ENCODE measurements around the gene TXNDC8.

Gene TXNDC8

DNA sequence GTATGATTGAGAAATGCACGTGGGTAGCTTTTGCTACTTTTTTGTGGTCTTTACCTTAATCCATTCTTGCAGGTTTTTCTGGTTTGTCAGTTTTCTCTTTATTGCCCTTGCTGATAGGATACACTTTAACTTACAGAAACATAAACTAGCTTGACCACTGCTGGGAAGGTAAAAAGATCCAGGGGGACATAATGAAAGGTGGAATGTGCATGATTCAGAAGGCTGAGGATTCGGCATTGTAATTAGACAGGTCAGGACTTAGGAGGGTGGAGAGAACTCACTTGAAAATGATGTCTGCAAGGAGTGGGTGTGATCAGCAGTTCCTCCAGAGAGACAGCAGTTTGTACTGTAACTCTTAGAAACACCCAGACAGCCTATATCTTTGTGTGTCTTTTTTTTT lies 19.8 kb upstream of the TXNDC8 start:
- H3K4me2 ChIP-seq (ENCODE audit: low read length), result no peak overlapping the region
- no peaks in the 10 kb centered on the region for H3K79me2 ChIP-seq (ENCODE audit: insufficient read depth, low read length)
- no peaks in the 10 kb centered on the region for H3K27me3 ChIP-seq (ENCODE audit: insufficient read depth, low read length)
- TF ChIP-seq, protein P1, sequence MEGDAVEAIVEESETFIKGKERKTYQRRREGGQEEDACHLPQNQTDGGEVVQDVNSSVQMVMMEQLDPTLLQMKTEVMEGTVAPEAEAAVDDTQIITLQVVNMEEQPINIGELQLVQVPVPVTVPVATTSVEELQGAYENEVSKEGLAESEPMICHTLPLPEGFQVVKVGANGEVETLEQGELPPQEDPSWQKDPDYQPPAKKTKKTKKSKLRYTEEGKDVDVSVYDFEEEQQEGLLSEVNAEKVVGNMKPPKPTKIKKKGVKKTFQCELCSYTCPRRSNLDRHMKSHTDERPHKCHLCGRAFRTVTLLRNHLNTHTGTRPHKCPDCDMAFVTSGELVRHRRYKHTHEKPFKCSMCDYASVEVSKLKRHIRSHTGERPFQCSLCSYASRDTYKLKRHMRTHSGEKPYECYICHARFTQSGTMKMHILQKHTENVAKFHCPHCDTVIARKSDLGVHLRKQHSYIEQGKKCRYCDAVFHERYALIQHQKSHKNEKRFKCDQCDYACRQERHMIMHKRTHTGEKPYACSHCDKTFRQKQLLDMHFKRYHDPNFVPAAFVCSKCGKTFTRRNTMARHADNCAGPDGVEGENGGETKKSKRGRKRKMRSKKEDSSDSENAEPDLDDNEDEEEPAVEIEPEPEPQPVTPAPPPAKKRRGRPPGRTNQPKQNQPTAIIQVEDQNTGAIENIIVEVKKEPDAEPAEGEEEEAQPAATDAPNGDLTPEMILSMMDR (IDR thresholded peaks at IDR 0.05; ENCODE audit: low read length), result no peak
- no peak for TF ChIP-seq EZH2 (IDR thresholded peaks at IDR 0.05; ENCODE audit: borderline replicate concordance, low read length)
- no peaks in the 10 kb centered on the region for H3K4me1 ChIP-seq (ENCODE audit: insufficient read depth, low read length, severe bottlenecking)
- no peaks in the 10 kb centered on the region for H3F3A ChIP-seq (ENCODE audit: insufficient read depth, low read length)
- H3K4me3 ChIP-seq (ENCODE audit: low read depth, low read length, poor library complexity, severe bottlenecking), result no peak overlapping the region
- no peak overlapping the region for H3K27ac ChIP-seq (ENCODE audit: low read depth, low read length, poor library complexity, severe bottlenecking)
- no peak overlapping the region for H3K9ac ChIP-seq (ENCODE audit: low read length)
- H3K9me3 ChIP-seq (ENCODE audit: low read length), result no peaks in the 10 kb centered on the region
- no peaks in the 10 kb centered on the region for H3K9me2 ChIP-seq (ENCODE audit: low read depth, low read length)
- H2AFZ ChIP-seq (ENCODE audit: low read length), result no peak overlapping the region
- H3K36me3 ChIP-seq (ENCODE audit: insufficient read depth, low read length), result no peaks in the 10 kb centered on the region
- H4K20me1 ChIP-seq (ENCODE audit: insufficient read depth, low read length), result no peaks in the 10 kb centered on the region

DNA sequence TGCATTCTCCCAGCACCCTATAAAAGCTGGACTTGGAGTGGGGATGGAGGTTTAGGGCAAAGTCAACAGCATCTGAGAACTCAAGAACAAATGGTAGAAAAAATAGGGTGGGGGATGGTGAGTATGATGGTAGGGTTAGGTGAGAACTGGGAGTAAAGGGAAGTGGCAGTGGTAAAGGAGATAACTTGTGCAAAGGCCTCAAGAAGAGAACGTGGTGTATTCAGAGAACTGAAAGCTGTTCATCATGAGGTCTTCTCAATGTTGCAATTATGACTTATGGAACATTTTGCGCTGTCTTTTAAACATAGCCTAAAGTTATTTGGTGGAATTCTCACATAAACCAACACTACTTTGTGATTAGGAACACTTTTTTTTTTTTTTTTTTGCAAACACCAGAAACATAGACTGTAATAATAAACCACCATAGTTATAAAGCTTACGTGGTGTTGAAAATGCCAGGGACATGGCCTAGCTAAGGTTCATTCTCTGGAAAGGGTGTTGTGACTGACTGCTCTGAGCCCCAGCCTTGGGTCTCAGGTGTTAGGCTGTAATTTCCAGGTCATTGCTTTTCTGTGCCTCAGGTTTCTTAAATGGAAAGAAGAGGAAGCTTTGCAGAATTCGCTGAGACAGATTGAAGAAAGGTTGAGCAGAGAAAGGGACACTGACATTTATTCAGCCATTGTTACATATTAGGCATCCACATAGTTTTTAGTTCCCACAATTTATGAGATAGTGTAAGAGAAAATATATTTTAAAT lies 19.2 kb upstream of the TXNDC8 start:
- Histone ChIP-seq H3K9ac (ENCODE audit: low read length) (no peak overlapping the region), H3K9me3 (ENCODE audit: low read length) (no peaks in the 10 kb centered on the region)

DNA sequence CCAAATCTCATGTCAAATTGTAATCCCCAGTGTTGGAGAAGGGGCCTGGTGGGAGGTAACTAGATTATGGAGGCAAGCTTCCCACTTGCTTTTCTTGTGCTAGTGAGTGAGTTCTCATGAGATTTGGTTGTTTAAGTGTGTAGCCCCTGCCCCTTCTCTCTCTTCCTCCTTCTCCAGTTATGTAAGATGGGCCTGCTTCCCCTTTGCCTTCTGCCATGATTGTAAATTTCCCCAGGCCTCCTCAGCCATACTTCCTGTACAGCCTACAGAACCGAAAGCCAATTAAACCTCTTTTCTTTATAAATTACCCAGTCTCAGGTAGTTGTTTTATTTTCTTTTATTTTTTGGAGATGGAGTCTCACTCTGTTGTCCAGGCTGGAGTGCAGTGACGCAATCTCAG lies 18.2 kb upstream of the TXNDC8 start:
- H3F3A ChIP-seq (ENCODE audit: insufficient read depth, low read length), result no peaks in the 10 kb centered on the region
- no peaks in the 10 kb centered on the region for H3K9me3 ChIP-seq (ENCODE audit: low read length)
- no peaks in the 10 kb centered on the region for H3K79me2 ChIP-seq (ENCODE audit: insufficient read depth, low read length)
- H3K9ac ChIP-seq (ENCODE audit: low read length), result no peak overlapping the region
- H3K36me3 ChIP-seq (ENCODE audit: insufficient read depth, low read length), result no peaks in the 10 kb centered on the region
- no peaks in the 10 kb centered on the region for H3K9me2 ChIP-seq (ENCODE audit: low read depth, low read length)
- H3K27ac ChIP-seq (ENCODE audit: low read depth, low read length, poor library complexity, severe bottlenecking), result no peak overlapping the region
- H3K4me1 ChIP-seq (ENCODE audit: insufficient read depth, low read length, severe bottlenecking), result no peaks in the 10 kb centered on the region
- H3K4me3 ChIP-seq (ENCODE audit: low read depth, low read length, poor library complexity, severe bottlenecking), result no peak overlapping the region
- H4K20me1 ChIP-seq (ENCODE audit: insufficient read depth, low read length), result no peaks in the 10 kb centered on the region
- TF ChIP-seq, protein P1 (IDR thresholded peaks at IDR 0.05; ENCODE audit: low read length), result no peak
- no peak for TF ChIP-seq EZH2 (IDR thresholded peaks at IDR 0.05; ENCODE audit: borderline replicate concordance, low read length)
- no peak overlapping the region for H3K4me2 ChIP-seq (ENCODE audit: low read length)
- H3K27me3 ChIP-seq (ENCODE audit: insufficient read depth, low read length), result no peaks in the 10 kb centered on the region
- H2AFZ ChIP-seq (ENCODE audit: low read length), result no peak overlapping the region

More for the DNA sequence above, 19.2 kb upstream of the TXNDC8 start:
- TF ChIP-seq, protein P1 (IDR thresholded peaks at IDR 0.05; ENCODE audit: low read length), result no peak
- no peak for TF ChIP-seq EZH2 (IDR thresholded peaks at IDR 0.05; ENCODE audit: borderline replicate concordance, low read length)
- Histone ChIP-seq H3F3A (ENCODE audit: insufficient read depth, low read length) (no peaks in the 10 kb centered on the region), H3K27me3 (ENCODE audit: insufficient read depth, low read length) (no peaks in the 10 kb centered on the region), H3K4me2 (ENCODE audit: low read length) (no peak overlapping the region), H3K9me2 (ENCODE audit: low read depth, low read length) (no peaks in the 10 kb centered on the region), H2AFZ (ENCODE audit: low read length) (no peak overlapping the region), H3K4me3 (ENCODE audit: low read depth, low read length, poor library complexity, severe bottlenecking) (no peak overlapping the region), H3K4me1 (ENCODE audit: insufficient read depth, low read length, severe bottlenecking) (no peaks in the 10 kb centered on the region), H3K27ac (ENCODE audit: low read depth, low read length, poor library complexity, severe bottlenecking) (no peak overlapping the region), H4K20me1 (ENCODE audit: insufficient read depth, low read length) (no peaks in the 10 kb centered on the region), H3K36me3 (ENCODE audit: insufficient read depth, low read length) (no peaks in the 10 kb centered on the region), H3K79me2 (ENCODE audit: insufficient read depth, low read length) (no peaks in the 10 kb centered on the region)
